Measurements from ENCODE around the gene SLC22A7. TPM values are rescaled to one million over a fixed set of nuclear protein-coding genes. Genes with fewer than 3 reads are reported as not detected.

The SLC22A7 gene
- total and polyA plus RNA-seq, 2 experiments from 2014 or later: 0.31 TPM; not detected in 1

DNA sequence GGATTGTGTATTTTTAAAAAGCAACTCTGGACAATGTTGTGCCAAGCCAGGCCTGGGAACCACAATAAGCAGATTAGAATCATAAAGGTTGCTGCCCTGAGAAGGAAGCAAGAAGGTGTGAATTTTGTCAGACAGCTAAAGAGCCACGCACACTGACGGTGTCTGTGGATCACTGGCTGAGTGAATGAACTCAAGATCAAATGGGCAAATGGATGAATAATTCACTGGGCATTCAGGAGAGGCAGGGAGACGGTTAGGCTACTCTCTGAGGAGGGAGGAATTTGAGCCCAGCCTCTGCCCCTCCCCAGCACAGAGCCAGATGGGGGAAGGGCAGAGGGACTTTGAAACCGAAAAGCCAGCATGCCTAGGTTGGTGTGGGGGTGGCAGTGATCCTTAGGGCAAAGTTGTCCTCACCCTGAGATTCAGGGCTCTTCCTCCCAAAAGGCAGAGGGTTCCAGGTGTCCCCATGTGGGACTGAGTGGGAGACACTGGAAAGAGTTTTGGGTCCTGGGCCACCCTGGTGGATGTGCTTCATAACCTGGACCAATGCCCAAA, 19.5 kb upstream of the SLC22A7 start (continued):
- TF ChIP-seq, protein P1, sequence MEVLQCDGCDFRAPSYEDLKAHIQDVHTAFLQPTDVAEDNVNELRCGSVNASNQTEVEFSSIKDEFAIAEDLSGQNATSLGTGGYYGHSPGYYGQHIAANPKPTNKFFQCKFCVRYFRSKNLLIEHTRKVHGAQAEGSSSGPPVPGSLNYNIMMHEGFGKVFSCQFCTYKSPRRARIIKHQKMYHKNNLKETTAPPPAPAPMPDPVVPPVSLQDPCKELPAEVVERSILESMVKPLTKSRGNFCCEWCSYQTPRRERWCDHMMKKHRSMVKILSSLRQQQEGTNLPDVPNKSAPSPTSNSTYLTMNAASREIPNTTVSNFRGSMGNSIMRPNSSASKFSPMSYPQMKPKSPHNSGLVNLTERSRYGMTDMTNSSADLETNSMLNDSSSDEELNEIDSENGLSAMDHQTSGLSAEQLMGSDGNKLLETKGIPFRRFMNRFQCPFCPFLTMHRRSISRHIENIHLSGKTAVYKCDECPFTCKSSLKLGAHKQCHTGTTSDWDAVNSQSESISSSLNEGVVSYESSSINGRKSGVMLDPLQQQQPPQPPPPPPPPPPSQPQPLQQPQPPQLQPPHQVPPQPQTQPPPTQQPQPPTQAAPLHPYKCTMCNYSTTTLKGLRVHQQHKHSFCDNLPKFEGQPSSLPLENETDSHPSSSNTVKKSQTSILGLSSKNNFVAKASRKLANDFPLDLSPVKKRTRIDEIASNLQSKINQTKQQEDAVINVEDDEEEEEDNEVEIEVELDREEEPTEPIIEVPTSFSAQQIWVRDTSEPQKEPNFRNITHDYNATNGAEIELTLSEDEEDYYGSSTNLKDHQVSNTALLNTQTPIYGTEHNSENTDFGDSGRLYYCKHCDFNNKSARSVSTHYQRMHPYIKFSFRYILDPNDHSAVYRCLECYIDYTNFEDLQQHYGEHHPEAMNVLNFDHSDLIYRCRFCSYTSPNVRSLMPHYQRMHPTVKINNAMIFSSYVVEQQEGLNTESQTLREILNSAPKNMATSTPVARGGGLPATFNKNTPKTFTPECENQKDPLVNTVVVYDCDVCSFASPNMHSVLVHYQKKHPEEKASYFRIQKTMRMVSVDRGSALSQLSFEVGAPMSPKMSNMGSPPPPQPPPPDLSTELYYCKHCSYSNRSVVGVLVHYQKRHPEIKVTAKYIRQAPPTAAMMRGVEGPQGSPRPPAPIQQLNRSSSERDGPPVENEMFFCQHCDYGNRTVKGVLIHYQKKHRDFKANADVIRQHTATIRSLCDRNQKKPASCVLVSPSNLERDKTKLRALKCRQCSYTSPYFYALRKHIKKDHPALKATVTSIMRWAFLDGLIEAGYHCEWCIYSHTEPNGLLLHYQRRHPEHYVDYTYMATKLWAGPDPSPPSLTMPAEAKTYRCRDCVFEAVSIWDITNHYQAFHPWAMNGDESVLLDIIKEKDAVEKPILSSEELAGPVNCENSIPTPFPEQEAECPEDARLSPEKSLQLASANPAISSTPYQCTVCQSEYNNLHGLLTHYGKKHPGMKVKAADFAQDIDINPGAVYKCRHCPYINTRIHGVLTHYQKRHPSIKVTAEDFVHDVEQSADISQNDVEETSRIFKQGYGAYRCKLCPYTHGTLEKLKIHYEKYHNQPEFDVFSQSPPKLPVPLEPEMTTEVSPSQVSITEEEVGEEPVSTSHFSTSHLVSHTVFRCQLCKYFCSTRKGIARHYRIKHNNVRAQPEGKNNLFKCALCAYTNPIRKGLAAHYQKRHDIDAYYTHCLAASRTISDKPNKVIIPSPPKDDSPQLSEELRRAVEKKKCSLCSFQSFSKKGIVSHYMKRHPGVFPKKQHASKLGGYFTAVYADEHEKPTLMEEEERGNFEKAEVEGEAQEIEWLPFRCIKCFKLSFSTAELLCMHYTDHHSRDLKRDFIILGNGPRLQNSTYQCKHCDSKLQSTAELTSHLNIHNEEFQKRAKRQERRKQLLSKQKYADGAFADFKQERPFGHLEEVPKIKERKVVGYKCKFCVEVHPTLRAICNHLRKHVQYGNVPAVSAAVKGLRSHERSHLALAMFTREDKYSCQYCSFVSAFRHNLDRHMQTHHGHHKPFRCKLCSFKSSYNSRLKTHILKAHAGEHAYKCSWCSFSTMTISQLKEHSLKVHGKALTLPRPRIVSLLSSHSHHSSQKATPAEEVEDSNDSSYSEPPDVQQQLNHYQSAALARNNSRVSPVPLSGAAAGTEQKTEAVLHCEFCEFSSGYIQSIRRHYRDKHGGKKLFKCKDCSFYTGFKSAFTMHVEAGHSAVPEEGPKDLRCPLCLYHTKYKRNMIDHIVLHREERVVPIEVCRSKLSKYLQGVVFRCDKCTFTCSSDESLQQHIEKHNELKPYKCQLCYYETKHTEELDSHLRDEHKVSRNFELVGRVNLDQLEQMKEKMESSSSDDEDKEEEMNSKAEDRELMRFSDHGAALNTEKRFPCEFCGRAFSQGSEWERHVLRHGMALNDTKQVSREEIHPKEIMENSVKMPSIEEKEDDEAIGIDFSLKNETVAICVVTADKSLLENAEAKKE (CRISPR knock-in tag; IDR thresholded peaks at IDR 0.05): no peak
- TF ChIP-seq ZNF331 (CRISPR knock-in tag; IDR thresholded peaks at IDR 0.05; ENCODE audit: low read depth): no peak
- TF ChIP-seq EZH2phosphoT487 (IDR thresholded peaks at IDR 0.05; ENCODE audit: unreplicated experiment): no peak
- TF ChIP-seq, protein P2, sequence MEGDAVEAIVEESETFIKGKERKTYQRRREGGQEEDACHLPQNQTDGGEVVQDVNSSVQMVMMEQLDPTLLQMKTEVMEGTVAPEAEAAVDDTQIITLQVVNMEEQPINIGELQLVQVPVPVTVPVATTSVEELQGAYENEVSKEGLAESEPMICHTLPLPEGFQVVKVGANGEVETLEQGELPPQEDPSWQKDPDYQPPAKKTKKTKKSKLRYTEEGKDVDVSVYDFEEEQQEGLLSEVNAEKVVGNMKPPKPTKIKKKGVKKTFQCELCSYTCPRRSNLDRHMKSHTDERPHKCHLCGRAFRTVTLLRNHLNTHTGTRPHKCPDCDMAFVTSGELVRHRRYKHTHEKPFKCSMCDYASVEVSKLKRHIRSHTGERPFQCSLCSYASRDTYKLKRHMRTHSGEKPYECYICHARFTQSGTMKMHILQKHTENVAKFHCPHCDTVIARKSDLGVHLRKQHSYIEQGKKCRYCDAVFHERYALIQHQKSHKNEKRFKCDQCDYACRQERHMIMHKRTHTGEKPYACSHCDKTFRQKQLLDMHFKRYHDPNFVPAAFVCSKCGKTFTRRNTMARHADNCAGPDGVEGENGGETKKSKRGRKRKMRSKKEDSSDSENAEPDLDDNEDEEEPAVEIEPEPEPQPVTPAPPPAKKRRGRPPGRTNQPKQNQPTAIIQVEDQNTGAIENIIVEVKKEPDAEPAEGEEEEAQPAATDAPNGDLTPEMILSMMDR (conservative IDR thresholded peaks at IDR 0.05; ENCODE audit: low read depth in 2 of 2): no peak
- no peak for TF ChIP-seq POLR2AphosphoS5 (IDR thresholded peaks at IDR 0.05; ENCODE audit: low read depth)
- TF ChIP-seq, protein P3, sequence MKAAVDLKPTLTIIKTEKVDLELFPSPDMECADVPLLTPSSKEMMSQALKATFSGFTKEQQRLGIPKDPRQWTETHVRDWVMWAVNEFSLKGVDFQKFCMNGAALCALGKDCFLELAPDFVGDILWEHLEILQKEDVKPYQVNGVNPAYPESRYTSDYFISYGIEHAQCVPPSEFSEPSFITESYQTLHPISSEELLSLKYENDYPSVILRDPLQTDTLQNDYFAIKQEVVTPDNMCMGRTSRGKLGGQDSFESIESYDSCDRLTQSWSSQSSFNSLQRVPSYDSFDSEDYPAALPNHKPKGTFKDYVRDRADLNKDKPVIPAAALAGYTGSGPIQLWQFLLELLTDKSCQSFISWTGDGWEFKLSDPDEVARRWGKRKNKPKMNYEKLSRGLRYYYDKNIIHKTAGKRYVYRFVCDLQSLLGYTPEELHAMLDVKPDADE (IDR thresholded peaks at IDR 0.05): no peak
- no peak for TF ChIP-seq JUNB (IDR thresholded peaks at IDR 0.05; ENCODE audit: unreplicated experiment)
